BJ (cell line): Measurements from ENCODE around the gene MAN1B1. TPM values are rescaled to one million over a fixed set of nuclear protein-coding genes. Genes with fewer than 3 reads are reported as not detected.
A peak's percentile ranks its signal among the peaks of the same experiment; 100 is the strongest.

ENCODE experiments used
- CTCF ChIA-PET: fragments of 350-600 bp; formaldehyde crosslinking; extraction: SDS; loops from one replicate; lab custom pipeline; 2021; ENCODE audit warnings: antibody characterized with exemption, inconsistent platforms; lab: Yijun Ruan, JAX
- POLR2A ChIA-PET: fragments of 300-600 bp; sonication (Branson Sonifier 250); formaldehyde crosslinking; extraction: SDS; loops from one replicate; lab custom pipeline; 2021; ENCODE audit warnings: antibody characterized with exemption; lab: Charles Lee
- DNase-seq: peaks from one replicate; pipeline ENCODE4 v3.0.0-alpha.2; 2011; ENCODE audit warnings: low read depth
- H3K27me3 ChIP-seq: 2 replicates; pipeline ENCODE4 v1.6.0; 2011; ENCODE audit warnings: low read length; ENCODE audit not compliant: control insufficient read depth, insufficient read depth
- H3K36me3 ChIP-seq: 2 replicates; pipeline ENCODE4 v1.5.1; 2011; ENCODE audit warnings: low read length; ENCODE audit not compliant: control insufficient read depth, insufficient read depth
- H3K4me3 ChIP-seq: 2 replicates; pipeline ENCODE4 v1.5.1; 2011; ENCODE audit warnings: low read depth, mild to moderate bottlenecking, control low read depth, low read length
- CTCF ChIP-seq: IDR thresholded peaks from 2 replicates; pipeline ENCODE4 v1.5.1; 2011; ENCODE audit warnings: low read depth, mild to moderate bottlenecking, control low read depth, inconsistent platforms, low read length, moderate library complexity; ENCODE audit not compliant: insufficient read depth
- polyA plus RNA-seq: library from polyadenylated mRNA; depleted of rRNA; stranded (reverse); fragments of >200 nt; gene quantifications from 2 replicates; pipeline ENCODE4 v1.2.3, GENCODE V29; 2011

The MAN1B1 gene
- polyA plus RNA-seq, 1 experiment: 80.0 TPM

- POLR2A ChIA-PET: no interaction called here
- CTCF ChIA-PET: interaction anchor here (0.9 to 5.6 kb wide), 4 partner anchors 11 to 18 kb away, joined by 3 to 49 read pairs (median 6); no protein-coding TSS in a partner anchor
- H3K27me3 ChIP-seq: peaks cover 17% of the 10 kb centered on the region
- TF ChIP-seq CTCF: no peak
- no peak for DNase-seq
- H3K36me3 ChIP-seq: no peaks in the 10 kb centered on the region
- 0 out of 2 replicates have a peak overlapping the region, but pooled peaks have one; percentile 6 for H3K4me3 ChIP-seq
Observed at GRCh38 chr9:137052998-137053943, 33.5 kb upstream of the MAN1B1 start.

GRCh38 chr9:137053944-137054931, 32.5 kb upstream of the MAN1B1 start, which contains the start of gene ENTPD2:
ENTPD2 (minus strand) TSS chr9:137054061; CDS start chr9:137053997, 64 bp downstream.
- CTCF ChIA-PET: interaction anchor here (3.2 to 5.6 kb wide), 2 partner anchors 10 to 14 kb away, joined by 26 to 49 read pairs; no protein-coding TSS in a partner anchor
- TF ChIP-seq CTCF: no peak
- Histone ChIP-seq H3K27me3 (peaks cover 15% of the 10 kb centered on the region), H3K36me3 (no peaks in the 10 kb centered on the region), H3K4me3 (0 out of 2 replicates have a peak within 1 kb of the TSS, but pooled peaks have one; percentile 6)
- POLR2A ChIA-PET: no interaction called here
- DNase-seq: no peak

GRCh38 chr9:137054932-137055384, 31.8 kb upstream of the MAN1B1 start:
- H3K4me3 ChIP-seq: no peak overlapping the region
- TF ChIP-seq CTCF: no peak
- peaks cover 12% of the 10 kb centered on the region for H3K27me3 ChIP-seq
- CTCF ChIA-PET: interaction anchor here (2.1 to 5.6 kb wide), 4 partner anchors 8 to 20 kb away, joined by 9 to 49 read pairs (median 19); partner anchors contain the start of gene NPDC1
- POLR2A ChIA-PET: no interaction called here
- DNase-seq: no peak
- H3K36me3 ChIP-seq: no peaks in the 10 kb centered on the region

- no peaks in the 10 kb centered on the region for H3K36me3 ChIP-seq
- no peak for TF ChIP-seq CTCF
- ChIA-PET POLR2A (no interaction called here), CTCF (interaction anchor here (0.8 to 5.6 kb wide), 7 partner anchors 9 to 268 kb away, joined by 3 to 49 read pairs (median 9); partner anchors contain the start of gene NPDC1)
- H3K4me3 ChIP-seq: no peak overlapping the region
- DNase-seq: no peak
- H3K27me3 ChIP-seq: peaks cover 12% of the 10 kb centered on the region
Observed at GRCh38 chr9:137055385-137056364, 31.1 kb upstream of the MAN1B1 start.
